ENCODE results near the gene LONP2. TPM values are rescaled to one million over a fixed set of nuclear protein-coding genes. Genes with fewer than 3 reads are reported as not detected.

The LONP2 gene
- total and polyA plus RNA-seq, 4 donors: 30.0 to 304 (median 52.8) TPM

DNA sequence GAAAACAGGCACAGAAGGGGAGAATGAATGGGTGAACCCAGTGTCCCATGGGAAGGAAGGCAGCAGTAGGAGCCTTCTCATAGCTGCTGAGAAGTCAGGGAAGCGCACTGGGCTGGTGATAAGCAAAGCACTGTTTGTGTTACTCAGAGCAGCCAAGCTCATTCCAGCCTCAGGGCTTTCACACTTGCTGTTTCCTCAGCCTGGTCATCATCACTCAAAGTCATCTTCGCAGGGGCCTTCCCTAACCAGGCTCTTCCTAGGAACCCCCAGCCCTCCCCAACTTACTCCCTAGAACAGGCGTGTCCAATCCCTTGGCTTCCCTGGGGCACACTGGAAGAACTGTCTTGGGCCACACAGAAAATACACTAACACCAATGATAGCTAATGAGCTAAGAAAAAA is 32.1 kb upstream of the LONP2 start:
- WGBS: 92% methylated on average over 3 of the region's 3 CpGs
- Histone ChIP-seq H3K27ac (ENCODE audit: low read depth in 1 of 2, low read length in 2 of 2) (no peak overlapping the region), H3K27me3 (ENCODE audit: control insufficient read depth in 4 of 4, insufficient read depth in 4 of 4, low read length in 3 of 4) (no peaks in the 10 kb centered on the region), H3K4me3 (ENCODE audit: low read depth in 1 of 3, low read length in 3 of 3) (no peak overlapping the region), H3K9ac (ENCODE audit: low read depth in 1 of 2, low read length in 2 of 2) (no peak overlapping the region), H3K9me3 (ENCODE audit: control insufficient read depth in 4 of 4, low read length in 3 of 4) (no peaks in the 10 kb centered on the region), H3K36me3 (ENCODE audit: control insufficient read depth in 4 of 4, insufficient read depth in 3 of 4, low read depth in 1 of 4, low read length in 3 of 4) (no peaks in the 10 kb centered on the region), H3K4me1 (ENCODE audit: control insufficient read depth in 4 of 4, insufficient read depth in 4 of 4, low read length in 3 of 4) (peaks cover 0 to 7% (median 6%) of the 10 kb centered on the region in 4 donors)
- TF ChIP-seq GABPA (IDR thresholded peaks at IDR 0.05 in 1 of 2, conservative IDR thresholded peaks at IDR 0.05 in 1 of 2): no peak
- TF ChIP-seq HNF4G (IDR thresholded peaks at IDR 0.05): no peak
- TF ChIP-seq TAF1 (conservative IDR thresholded peaks at IDR 0.05): no peak
- no peak for TF ChIP-seq FOXA2 (IDR thresholded peaks at IDR 0.05)
- TF ChIP-seq EGR1 (IDR thresholded peaks at IDR 0.05; ENCODE audit: low read depth in 2 of 2): no peak
- TF ChIP-seq RAD21 (IDR thresholded peaks at IDR 0.05): no peak
- no peak for TF ChIP-seq NR2F2 (IDR thresholded peaks at IDR 0.05)
- TF ChIP-seq FOXA1 (IDR thresholded peaks at IDR 0.05): no peak
- DNase-seq (ENCODE audit: low spot score): no peak

DNA sequence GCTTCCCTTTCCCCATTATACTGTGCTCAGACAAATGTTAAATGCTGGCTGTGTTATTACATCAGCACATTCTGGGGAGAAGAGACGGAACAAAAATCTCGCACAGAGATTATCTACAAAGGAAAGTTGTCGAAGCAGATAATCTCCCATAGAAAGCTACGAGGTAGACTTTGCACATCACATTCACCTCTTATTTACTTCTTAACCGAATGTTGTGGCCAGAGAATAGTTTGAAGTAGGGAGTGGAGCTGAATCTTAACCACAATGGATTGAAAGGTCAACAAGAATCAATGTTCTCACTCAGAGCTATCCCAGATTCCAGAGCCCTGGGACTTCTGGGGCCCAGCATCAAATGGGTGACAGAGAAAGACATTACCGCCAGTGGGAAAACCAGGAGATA is 28.4 kb upstream of the LONP2 start:
- H3K27ac ChIP-seq (ENCODE audit: low read depth in 1 of 2, low read length in 2 of 2): no peak overlapping the region
- no peak for DNase-seq (ENCODE audit: low spot score)
- H3K36me3 ChIP-seq (ENCODE audit: control insufficient read depth in 4 of 4, insufficient read depth in 3 of 4, low read depth in 1 of 4, low read length in 3 of 4): no peaks in the 10 kb centered on the region
- no peaks in the 10 kb centered on the region for H3K9me3 ChIP-seq (ENCODE audit: control insufficient read depth in 4 of 4, low read length in 3 of 4)
- TF ChIP-seq GABPA (IDR thresholded peaks at IDR 0.05 in 1 of 2, conservative IDR thresholded peaks at IDR 0.05 in 1 of 2) (no peak), NR2F2 (IDR thresholded peaks at IDR 0.05) (peak; percentile 15), HNF4G (IDR thresholded peaks at IDR 0.05) (peak; percentile 64), RAD21 (IDR thresholded peaks at IDR 0.05) (peak in 1 of 2 donors; percentile 45), SP1 (IDR thresholded peaks at IDR 0.05) (peak; percentile 87), HNF4A (conservative IDR thresholded peaks at IDR 0.05) (peak in 1 of 2 donors; percentile 83), TAF1 (conservative IDR thresholded peaks at IDR 0.05) (no peak), JUND (IDR thresholded peaks at IDR 0.05) (peak in 1 of 2 donors; percentile 14), EGR1 (IDR thresholded peaks at IDR 0.05; ENCODE audit: low read depth in 2 of 2) (no peak)
- TF ChIP-seq, protein P1, sequence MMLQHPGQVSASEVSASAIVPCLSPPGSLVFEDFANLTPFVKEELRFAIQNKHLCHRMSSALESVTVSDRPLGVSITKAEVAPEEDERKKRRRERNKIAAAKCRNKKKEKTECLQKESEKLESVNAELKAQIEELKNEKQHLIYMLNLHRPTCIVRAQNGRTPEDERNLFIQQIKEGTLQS (IDR thresholded peaks at IDR 0.05): peak; percentile 37
- no peaks in the 10 kb centered on the region for H3K27me3 ChIP-seq (ENCODE audit: control insufficient read depth in 4 of 4, insufficient read depth in 4 of 4, low read length in 3 of 4)
- H3K9ac ChIP-seq (ENCODE audit: low read depth in 1 of 2, low read length in 2 of 2): no peak overlapping the region
- peaks cover 0 to 3% (median 3%) of the 10 kb centered on the region in 4 donors for H3K4me1 ChIP-seq (ENCODE audit: control insufficient read depth in 4 of 4, insufficient read depth in 4 of 4, low read length in 3 of 4)
- no peak overlapping the region for H3K4me3 ChIP-seq (ENCODE audit: low read depth in 1 of 3, low read length in 3 of 3)
- WGBS: 88% methylated on average over 6 of the region's 6 CpGs

GRCh38 chr16:48217708-48218107 is 26.4 kb upstream of the LONP2 start:
- H3K4me1 ChIP-seq (ENCODE audit: control insufficient read depth in 4 of 4, insufficient read depth in 4 of 4, low read length in 3 of 4): no peaks in the 10 kb centered on the region
- TF ChIP-seq SP1 (IDR thresholded peaks at IDR 0.05) (no peak), REST (IDR thresholded peaks at IDR 0.05) (no peak), YY1 (IDR thresholded peaks at IDR 0.05) (no peak), FOXA1 (IDR thresholded peaks at IDR 0.05) (no peak), NR2F2 (IDR thresholded peaks at IDR 0.05) (no peak), GABPA (IDR thresholded peaks at IDR 0.05 in 1 of 2, conservative IDR thresholded peaks at IDR 0.05 in 1 of 2) (no peak), FOXA2 (IDR thresholded peaks at IDR 0.05) (no peak), JUND (IDR thresholded peaks at IDR 0.05) (no peak)
- WGBS: 91% methylated on average over 2 of the region's 2 CpGs
- H3K27me3 ChIP-seq (ENCODE audit: control insufficient read depth in 4 of 4, insufficient read depth in 4 of 4, low read length in 3 of 4): no peaks in the 10 kb centered on the region
- no peaks in the 10 kb centered on the region for H3K36me3 ChIP-seq (ENCODE audit: control insufficient read depth in 4 of 4, insufficient read depth in 3 of 4, low read depth in 1 of 4, low read length in 3 of 4)
- no peak overlapping the region for H3K4me3 ChIP-seq (ENCODE audit: low read depth in 1 of 3, low read length in 3 of 3)
- H3K9ac ChIP-seq (ENCODE audit: low read depth in 1 of 2, low read length in 2 of 2): no peak overlapping the region
- no peak for DNase-seq (ENCODE audit: low spot score)
- H3K9me3 ChIP-seq (ENCODE audit: control insufficient read depth in 4 of 4, low read length in 3 of 4): no peaks in the 10 kb centered on the region
- H3K27ac ChIP-seq (ENCODE audit: low read depth in 1 of 2, low read length in 2 of 2): no peak overlapping the region
